Head of caudate nucleus (tissue), 42 donors: ENCODE results near the gene IFNL4.
A peak's percentile ranks its signal among the peaks of the same experiment; 100 is the strongest.
"Not testable (repeated sequence)": the region's sequence is repeated elsewhere in the genome, so short reads cannot be mapped to it uniquely, and the experiment has no call there.

ENCODE experiments used
- DNase-seq, 42 donors: peaks; one replicate each; pipeline versions ENCODE4 v3.0.0 to v3.0.0-alpha.2; 2020 to 2021; ENCODE audit warnings: mixed read lengths in 7 of 42
- intact Hi-C: fragments of 100-400 bp; cut with DNase I; formaldehyde crosslinking; loops from one replicate; pipeline ENCODE4 v1.15.0; 2022

IFNL4 gene

DNA sequence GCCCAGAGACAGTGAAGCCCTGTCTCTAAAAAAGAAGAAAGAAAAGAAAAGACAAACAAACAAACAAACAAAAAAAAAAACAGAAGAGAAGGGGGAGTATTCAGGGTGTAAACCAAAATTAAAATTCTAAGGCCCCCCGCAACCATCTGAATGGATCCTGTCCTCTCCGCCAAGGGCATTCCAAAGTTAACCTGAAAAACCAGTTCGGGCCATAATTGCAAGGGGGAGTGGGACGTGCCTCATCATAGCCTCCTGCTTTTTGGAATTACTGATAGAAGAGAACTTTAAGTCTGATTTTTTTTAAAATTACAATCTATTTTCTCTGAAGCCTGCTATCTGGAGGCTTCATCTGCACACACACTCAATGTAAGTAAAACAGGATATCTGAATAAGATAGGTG lies 13.8 kb upstream of the IFNL4 start:
- no peak for DNase-seq

DNA sequence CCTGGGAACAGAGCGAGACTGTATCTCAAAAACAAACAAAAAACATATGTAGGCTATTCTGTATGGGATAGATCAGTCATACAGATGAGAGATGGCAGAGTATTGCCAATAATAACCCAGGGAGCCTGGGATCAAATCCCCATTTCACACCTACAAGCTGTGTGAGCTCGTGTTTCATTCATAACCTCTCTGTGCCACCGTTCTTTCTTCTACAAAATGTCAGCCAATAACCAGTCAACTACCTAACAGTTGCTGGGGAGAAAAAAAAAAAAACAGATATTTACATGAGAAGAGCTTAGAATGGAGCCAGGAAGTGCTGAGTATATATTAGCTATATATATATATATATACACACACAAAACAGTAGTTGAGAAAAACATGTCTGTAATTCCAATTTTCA lies 13.0 kb upstream of the IFNL4 start:
- intact Hi-C loops, result no loop called here
- no peak for DNase-seq

More for the DNA sequence above, 13.8 kb upstream of the IFNL4 start:
- intact Hi-C loops, result no loop called here

DNA sequence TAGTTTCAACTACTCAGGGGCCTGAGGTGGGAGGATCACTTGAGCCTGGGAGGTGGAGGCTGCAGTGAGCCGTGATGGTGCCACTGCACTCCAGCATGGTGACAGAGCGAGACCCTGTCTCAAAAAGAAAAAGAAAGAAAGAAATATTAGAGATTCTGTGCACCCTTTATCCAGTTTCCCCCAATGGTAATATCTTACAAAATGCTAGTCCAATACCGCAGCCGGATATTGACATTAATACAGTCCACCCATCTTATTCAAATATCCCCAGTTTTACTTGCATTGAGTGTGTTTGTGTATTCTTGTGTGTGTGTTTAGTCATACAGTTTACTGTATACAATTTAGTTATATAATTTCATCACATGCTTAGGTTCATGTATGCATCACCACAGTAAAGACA lies 8.6 kb upstream of the IFNL4 start:
- intact Hi-C loops, result no loop called here
- DNase-seq, result no peak

DNA sequence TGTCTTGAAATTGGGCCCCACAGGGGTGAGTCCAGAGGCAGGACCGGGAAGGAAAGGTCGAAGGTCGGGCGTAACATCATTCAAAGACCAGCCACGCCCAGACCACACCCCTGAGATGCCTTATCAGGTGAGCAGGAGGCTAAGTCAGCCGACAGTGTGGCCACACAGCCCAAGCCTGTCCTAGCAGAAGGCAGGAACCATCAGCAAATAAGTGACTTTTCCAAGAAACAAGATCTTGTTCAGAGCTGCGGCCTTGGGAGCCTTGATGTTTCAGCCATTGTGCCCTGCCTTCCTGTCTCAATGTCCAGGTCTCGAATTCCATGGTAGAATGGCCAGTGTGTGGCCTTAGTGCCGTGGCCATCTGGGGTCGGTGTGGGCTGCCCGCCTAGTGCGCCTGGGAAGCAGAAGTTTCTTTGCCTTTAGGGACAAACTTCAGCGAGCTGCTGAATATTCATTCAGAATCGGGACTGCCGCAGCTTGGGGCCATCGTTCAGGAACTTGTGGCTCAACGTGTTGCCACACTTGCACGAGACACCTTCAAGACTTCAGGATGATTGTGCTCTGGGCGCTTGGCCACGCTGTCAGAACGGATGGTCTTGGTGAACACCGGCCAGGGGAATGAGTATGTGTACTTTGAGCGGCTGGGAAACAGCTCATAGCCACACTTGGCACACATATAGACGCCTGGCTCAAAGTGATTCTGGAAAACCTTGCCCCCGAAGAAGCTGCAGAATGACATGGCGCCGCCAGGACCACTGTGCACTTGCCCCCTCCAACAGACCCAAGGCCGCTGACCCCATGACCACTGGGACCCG lies 6.1 kb upstream of the IFNL4 start:
- DNase-seq, result no peak
- intact Hi-C loops, result no loop called here

DNA sequence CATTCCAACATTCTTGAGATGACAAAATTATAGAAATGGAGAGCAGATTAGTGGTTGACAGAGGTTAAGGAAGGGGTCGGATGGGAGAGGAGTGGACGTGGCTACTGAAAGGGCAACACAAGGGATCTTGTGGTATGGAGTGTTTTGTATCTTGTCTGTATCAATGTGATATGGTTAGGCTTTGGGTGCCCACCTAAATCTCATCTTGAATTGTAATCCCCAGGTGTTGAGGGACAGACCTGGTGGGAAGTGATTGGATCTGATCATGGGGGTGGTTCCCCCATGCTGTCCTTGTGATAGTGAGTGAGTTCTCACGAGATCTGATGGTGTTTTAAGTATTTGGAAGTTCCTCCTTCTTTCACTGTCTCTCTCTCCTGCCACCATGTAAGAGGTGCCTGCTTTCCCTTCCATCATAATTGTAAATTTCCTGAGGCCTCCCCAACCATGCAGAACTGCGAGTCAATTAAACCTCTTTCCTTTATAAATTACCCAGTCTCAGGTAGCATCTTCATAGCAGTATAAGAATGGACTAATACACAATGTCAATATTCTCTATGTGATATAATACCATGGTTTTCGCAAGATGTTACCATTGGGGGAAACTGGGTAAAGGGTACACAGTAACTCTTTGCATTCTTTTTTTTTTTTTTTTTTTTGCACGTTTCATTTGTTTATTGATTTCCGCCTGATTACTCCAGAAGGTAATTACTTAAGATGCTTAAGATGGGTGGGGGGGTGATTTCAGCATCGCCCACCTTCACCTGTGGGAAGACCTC lies 4.9 kb upstream of the IFNL4 start:
- intact Hi-C loops, result no loop called here

DNA sequence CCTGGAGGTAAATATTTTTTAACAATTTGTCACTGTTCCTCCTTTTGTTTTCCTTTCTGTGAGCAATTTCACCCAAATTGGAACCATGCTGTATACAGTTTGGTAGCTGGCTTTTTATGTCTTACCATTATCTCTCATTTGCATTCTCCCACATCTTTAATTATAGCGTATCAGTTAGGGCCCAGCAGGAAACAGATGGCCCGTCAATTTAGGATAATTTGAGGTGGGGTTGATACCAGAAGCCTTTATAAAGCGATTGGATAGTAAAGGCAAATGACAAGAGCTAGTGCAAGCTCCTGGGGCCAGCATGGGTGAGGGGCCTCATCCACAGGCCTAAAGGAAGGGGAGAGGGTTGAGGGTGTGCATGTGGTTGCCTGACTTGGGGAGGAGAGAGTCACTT lies 3.8 kb upstream of the IFNL4 start:
- no peak for DNase-seq
- intact Hi-C loops, result no loop called here

More for the DNA sequence above, 4.9 kb upstream of the IFNL4 start:
- DNase-seq, result no peak

DNA sequence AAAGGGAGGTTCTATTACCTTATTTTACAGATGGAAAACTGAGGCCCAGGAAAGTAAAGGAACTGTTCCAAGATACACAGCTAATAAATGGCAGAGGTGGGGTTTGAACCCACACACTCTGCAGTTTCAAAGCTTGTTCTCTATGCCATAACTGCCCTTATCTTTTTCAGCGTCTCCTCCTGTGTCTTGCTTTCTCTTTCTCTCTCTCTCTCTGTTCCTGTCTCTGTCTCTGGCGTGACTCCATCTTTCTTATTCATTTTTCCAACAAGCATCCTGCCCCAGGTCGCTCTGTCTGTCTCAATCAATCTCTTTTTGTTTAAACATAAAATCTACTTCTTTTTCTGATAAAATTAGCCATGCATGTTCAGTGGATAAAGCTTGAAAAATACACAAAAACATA lies 3.2 kb upstream of the IFNL4 start:
- intact Hi-C loops, result no loop called here
- no peak for DNase-seq

DNA sequence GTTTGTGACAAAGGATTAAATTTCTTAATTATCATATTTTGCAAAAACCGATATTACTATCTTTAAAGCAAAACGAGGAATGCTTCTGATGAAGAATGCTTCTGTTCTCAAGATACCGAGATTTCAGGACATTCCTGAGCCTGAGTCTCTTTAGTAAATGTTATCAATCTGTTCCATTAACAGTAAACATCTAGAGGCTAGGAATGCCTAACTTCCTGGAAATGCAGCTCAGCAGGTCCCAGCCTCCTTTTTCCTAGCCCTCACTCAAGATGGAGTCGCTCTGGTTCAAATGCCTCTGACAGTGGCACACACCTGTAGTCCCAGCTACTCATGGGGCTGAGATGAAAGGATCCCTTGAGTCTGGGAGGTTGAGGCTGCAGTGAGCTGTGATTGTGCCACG lies 2.4 kb upstream of the IFNL4 start:
- intact Hi-C loops, result no loop called here
- DNase-seq, result no peak

DNA sequence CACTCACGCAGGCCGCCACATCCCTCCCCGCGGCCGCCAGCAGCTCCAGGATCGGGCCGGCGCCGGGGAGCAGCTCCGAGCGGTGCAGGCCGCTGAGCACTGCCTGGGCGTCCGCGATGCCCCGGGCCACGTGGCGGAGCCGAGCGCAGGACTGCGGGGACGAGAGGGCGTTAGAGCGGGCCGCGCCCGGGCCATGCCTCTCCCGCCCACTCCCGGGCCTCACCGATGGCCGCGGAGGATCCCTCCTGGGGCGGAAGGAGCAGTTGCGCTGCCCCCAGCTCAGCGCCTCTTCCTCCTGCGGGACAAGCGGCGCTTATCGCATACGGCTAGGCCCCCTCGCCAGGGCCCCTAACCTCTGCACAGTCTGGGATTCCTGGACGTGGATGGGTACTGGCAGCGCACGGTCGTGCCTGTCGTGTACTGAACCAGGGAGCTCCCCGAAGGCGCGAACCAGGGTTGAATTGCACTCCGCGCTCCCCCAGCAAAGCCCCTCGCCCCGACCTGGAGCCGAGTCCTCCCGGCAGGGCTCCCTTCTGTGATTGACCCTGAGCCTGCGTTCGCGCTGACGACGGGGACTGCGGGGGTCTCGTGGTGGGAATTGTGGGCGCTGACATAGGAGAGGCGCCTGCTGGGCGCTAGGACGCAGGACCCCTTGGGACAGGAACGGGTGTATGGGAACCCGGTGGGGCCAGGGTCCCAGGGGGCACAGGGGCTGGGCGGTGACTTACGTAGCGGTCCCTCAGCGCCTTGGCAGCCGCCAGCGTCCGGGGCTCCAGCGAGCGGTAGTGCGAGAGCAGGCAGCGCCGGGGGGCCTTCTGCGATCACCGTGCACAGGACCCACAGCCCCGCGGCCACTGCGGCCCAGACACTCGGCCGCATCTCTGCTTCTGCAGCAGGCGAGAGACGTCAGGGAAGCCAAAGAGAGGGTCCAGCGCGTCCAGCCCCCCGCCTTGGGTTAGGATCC lies 673 bp downstream of the IFNL4 start:
- intact Hi-C loops, result no loop called here
- DNase-seq, result peak in 5 of 42 donors; percentile 6 to 28 (median 15)

DNA sequence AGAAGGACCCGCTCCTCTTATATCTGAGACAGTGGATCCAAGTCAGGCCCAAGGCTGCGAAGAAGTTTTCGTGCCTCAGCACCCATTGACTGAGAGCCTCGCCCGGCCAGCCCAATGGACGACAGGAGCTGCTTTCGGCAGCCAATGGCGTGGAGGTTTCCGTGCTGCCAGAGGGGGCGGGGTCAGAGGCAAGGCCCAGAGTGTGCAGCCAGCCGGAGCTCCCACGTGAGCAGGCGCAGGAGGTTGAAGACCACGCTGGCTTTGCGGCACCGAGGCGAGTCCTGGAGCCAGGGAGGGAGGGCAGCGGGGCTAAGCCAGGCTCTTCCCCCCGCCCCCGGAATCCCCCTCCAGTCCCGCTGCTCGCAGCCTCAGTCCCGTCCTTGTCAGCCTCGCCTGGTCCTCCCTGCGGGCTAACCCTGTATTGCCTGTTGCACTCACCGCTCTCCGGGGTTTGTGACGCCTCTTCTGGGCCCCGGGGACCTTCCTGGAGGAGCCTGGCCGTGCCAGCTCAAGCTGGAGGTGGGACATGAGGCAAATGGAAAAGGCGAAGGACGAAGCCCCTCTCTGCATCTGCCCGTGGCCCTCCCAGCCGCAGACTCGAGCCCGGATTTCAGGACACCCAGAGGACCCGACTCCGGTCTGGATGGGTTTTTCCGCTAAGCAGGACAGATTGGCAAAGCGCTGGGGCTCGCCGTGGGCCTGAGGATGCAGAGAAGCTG lies 1.5 kb downstream of the IFNL4 start:
- intact Hi-C loops, result no loop called here
- peak in 39 of 42 donors; percentile 6 to 67 (median 39) for DNase-seq

DNA sequence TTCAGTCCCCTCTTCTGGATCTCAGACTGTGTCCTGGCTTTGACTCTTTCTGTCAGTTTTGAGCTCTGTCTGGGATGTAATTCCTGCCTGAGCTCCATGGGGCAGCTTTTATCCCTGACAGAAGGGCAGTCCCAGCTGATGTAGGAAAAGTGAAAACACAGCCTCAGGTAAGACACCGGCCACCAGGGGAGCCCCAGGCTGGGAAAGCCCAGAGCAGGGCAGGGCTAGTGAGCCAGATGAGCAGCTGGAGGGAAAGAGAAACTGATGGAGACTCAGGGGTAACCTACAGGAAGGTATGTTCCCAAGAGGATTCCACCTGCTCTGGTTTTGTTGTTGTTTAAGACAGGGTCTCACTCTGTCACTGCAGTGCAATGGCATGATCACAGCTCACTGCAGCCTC lies 3.5 kb downstream of the IFNL4 start:
- intact Hi-C loops, DNase-seq: not testable (repeated sequence)

DNA sequence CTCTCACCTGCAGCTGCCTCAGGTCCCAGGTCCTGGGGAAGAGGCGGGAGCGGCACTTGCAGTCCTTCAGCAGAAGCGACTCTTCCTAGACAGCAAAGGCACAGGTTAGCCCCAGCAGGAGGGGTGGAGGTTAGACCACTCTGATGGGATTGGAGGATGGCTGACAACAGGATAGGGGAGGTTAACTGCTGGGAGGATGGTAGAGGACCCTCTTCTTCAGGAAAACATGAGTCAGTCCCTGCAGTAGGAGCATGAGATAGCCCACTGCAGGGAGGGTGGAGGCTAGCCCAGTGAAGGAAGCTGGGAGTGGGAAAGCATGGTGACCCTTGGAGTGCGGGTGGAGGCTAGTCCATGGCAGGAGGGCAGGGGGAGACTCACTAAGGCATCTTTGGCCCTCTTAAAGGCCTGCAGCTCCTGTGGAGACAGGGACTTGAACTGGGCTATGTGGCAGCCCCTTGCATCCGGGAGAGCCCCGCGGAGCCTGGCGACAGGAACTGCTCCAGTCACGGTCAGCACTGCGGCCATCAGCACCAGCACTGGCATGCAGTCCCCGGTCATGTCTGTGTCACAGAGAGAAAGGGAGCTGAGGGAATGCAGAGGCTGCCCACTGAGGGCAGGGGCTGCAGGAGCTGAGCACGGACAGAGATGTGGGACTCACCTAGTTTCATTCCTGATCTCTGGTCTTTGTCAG lies 4.1 kb downstream of the IFNL4 start, which contains the start of gene IFNL3:
Gene IFNL3, minus strand, starts transcription at position 597 of the 691 bp plus-strand sequence. Its CDS starts 39 bp downstream, at position 558.
- DNase-seq, intact Hi-C loops: not testable (repeated sequence)

DNA sequence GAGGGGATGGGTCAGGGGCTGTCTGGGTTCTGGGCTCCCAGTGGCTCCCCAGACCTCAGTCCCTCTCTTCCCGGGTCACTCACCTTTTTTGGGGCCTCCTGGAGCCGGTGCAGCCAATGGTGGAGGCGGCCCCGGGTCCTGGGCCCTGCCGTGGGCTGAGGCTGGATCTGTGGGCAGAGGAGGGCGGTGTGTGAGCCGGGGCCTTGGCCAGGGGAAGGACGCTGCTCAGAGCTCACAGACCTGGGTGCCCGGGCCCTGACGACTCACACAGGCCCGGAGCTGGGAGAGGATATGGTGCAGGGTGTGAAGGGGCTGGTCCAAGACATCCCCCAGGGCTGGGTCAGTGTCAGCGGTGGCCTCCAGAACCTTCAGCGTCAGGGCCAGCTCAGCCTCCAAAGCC lies 4.9 kb downstream of the IFNL4 start:
- DNase-seq, intact Hi-C loops: not testable (repeated sequence)

DNA sequence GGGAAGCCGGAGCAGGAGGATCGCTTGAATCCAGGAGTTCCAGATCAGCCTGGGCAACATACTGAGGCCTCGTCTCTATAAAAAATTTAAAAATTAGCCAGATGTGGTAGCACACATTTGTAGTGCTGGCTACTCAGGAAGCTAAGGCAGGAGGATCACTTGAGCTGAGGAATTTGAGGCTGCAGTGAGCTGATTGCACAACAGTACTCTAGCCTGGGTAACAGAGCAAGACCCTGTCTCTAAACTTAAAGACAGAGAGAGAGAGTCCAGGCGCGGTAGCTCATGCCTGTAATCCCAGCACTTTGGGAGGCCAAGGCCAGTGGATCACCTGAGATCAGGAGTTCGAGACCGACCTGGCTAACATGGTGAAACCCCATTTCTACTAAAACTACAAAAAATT lies 8.2 kb downstream of the IFNL4 start:
- no peak for DNase-seq
- intact Hi-C loops, result no loop called here

DNA sequence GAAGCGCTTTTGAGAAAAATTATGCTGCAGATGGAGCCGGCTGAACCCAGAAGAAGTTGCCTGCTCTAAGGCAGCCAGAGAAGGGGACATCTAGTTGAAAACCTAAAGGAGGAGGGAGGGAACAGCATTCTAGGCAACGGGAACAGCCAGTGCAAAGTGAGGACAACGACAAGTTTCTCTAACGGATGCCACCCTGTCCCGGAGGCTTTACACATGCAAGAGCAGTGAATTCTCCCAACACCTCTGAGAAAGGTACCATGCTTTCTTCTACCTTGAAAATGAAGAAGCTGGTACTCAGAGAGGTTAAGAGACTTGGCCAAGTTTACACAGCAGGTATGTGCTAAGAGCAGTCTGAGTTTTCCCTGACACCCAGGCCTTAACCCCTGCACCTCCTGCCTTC lies 9.7 kb downstream of the IFNL4 start:
- DNase-seq, result no peak
- intact Hi-C loops, result no loop called here

DNA sequence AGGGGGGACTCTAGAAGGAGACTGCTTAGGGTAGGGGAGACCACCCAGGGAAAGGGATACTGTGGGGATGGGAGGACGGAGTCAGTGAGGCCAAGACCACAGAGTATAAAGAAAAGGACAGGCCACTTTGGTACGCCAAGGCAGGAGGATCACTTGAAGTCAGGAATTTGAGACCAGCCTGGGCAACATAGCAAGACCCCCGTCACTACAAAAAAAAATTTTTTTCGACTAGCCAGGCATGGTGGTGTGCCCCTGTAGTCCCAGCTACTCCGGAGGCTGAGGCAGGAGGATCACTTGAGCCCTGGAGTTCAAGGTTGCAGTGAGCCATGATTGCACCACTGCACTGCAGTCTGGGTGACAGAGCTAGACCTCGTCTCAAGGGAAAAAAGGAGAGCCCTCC lies 10.4 kb downstream of the IFNL4 start:
- DNase-seq, result no peak
- intact Hi-C loops, result no loop called here

DNA sequence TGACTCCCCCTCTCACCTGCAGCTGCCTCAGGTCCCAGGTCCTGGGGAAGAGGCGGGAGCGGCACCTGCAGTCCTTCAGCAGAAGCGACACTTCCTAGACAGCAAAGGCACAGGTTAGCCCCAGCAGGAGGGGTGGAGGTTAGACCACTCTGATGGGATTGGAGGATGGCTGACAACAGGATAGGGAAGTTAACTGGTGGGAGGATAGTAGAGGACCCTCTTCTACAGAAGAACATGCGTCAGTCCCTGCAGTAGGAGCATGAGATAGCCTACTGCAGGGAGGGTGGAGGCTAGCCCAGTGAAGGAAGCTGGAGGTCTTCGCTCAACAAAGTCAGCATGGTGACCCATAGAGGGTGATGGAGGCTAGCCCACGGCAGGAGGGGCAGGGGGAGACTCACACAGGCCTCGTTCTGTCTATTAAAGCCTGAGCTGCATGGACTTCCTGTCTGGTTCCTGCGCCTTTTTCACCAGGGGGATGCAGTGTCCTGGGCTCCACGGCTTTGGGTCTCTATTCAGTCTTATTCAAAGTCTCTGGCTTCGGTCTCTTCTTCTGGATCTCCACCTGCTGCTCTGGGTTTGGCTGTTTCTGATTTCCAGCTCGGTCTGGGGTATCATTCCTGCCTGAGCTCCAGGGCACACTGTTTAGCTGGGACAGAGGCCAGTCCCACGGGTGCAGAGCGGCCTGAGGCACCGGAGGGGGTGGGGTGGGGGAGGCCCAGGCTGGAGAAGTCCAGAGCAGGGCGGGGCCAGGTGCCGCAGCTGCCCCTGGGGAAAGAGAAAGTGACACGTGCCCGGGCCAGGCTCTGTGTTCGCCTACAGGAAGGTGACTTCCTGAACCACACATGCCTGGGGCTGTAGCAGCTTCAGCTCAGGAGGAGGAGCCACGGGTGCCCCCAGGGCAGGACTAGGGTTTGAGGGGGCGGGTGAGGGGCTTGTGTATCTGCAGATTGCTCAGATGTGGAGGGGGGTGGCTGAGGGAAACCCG lies 11.2 kb downstream of the IFNL4 start:
- intact Hi-C loops, result no loop called here
- no peak for DNase-seq
